HG03342 (cell line): Measurements from ENCODE around the gene TRIM60.
"Not testable (repeated sequence)": the region's sequence is repeated elsewhere in the genome, so short reads cannot be mapped to it uniquely, and the experiment has no call there.

Experiments
- ATAC-seq: cut with Tn5 transposase; IDR thresholded peaks from one replicate; pipeline ENCODE4 v1.9.1; 2021; ENCODE audit warnings: mild to moderate bottlenecking, moderate library complexity; ENCODE audit not compliant: unreplicated experiment

TRIM60 gene

DNA sequence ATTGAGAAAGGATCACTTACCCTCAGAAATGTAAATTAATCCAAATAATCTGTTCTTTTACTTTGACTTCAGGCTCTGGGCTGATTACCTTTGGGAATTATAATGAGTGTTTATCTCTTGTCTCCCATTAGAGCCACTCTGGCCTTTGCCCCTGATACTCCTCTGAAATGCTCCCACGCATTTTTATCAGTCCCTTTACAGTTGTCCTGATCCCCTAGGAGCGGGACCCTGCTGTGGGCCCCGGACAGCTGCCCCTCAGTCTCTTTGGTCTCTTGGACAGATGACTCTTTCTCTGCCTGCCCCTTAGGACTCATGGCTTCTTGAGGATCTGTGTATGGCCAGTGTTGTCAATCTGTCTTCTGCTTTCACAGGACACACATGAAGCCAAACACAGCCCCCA lies 20.8 kb downstream of the TRIM60 start:
- ATAC-seq: no peak

GRCh38 chr4:165053645-165054044 lies 21.8 kb downstream of the TRIM60 start, which contains the start of gene TRIM75:
Gene TRIM75, plus strand, starts transcription at chr4:165053866. Its CDS starts 5,282 bp downstream, at chr4:165059148.
- ATAC-seq: no peak

GRCh38 chr4:165055601-165056000 lies 23.8 kb downstream of the TRIM60 start:
- no peak for ATAC-seq

DNA sequence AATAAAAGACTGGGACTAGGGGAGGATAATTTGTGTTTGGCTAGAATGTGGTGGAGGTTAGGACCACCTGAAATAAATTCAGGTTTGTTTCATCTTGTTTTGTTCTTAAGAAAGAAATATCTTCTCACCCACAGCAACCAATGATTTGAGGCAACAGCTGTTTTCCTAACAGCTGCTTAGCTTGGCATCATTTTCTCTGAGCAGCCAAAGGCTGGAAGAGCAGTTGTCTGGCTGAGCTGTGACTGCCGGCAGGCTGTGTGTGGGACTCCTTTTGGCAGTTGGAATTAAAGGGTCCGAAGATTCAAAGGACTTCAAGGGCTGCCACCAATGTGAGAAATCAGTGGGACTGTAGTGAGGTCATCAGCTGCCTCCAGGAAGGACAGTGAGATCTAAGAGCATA lies 26.9 kb downstream of the TRIM60 start:
- ATAC-seq: no peak

DNA sequence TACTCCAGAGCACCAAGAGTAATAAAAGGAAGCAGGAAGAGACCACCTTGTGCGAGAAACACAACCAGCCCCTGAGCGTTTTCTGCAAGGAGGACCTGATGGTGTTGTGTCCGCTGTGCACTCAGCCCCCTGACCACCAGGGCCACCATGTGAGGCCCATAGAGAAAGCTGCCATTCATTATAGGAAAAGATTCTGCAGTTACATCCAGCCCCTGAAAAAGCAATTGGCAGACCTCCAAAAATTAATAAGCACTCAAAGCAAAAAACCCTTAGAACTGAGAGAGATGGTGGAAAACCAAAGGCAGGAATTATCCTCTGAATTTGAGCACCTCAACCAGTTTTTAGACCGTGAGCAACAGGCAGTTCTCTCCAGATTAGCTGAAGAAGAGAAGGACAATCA lies 27.6 kb downstream of the TRIM60 start:
- ATAC-seq: no peak

GRCh38 chr4:165060938-165061337 lies 29.1 kb downstream of the TRIM60 start:
- ATAC-seq: no peak

- no peak for ATAC-seq
These were observed 38.8 kb downstream of the TRIM60 start for GRCh38 chr4:165070560-165070959.

DNA sequence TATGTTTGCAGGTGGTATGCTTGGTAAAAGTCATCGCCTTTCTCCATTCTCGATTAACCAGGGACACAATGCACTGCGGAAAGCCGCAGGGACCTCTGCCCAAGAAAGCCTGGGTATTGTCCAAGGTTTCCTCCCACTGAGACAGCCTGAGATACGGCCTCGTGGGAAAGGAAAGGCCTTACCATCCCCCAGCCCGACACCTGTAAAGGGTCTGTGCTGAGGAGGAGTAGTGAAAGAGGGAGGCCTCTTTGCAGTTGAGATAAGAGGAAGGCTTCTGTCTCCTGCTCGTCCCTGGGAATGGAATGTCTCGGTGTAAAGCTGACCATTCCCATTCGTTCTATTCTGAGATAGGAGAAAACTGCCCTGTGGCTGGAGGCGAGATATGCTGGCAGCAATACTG lies 41.5 kb downstream of the TRIM60 start:
- not testable (repeated sequence) for ATAC-seq

- ATAC-seq: no peak
These were observed 45.3 kb downstream of the TRIM60 start for GRCh38 chr4:165077034-165077578.

- no peak for ATAC-seq
These were observed 47.7 kb downstream of the TRIM60 start for GRCh38 chr4:165079476-165079875.

DNA sequence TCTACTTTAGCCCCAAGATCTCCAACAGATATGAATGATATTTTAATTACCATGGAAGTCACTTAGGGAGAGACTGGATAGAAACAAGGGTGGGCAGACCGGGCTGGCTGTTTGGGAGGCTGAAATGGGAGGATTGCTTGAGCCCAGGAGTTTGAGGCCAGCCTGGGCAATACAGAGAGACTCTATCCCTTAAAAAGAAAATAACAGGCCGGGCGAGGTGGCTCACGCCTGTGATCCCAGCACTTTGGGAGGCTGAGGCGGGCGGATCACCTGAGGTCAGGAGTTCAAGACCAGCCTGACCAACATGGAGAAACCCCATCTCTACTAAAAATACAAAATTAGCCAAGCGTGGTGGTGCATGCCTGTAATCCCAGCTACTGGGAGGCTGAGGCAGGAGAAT lies 53.0 kb downstream of the TRIM60 start:
- ATAC-seq: not testable (repeated sequence)

DNA sequence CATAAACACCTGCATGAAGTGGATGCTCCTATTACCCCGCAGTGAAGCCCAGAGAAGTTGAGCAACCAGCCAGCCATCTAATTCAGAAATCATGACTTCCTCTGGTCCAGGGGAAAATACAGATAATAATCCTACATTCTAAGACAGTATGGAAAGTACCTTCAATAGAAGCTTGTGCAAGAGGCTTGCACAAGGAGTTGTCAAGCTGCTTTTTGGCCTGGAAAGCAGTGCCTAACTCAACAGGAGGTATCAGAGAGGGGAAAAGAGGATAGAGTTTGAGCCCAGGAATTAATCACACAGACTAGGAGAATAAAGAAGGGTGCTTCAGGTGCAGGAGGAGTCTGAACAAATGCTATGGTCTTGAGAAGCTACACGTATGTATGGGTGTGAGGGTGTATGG lies 54.1 kb downstream of the TRIM60 start:
- no peak for ATAC-seq

- no peak for ATAC-seq
These were observed 56.6 kb downstream of the TRIM60 start for GRCh38 chr4:165088366-165088765.
